Measurements from ENCODE around the gene RPS19BP1. TPM values are rescaled to one million over a fixed set of nuclear protein-coding genes. Genes with fewer than 3 reads are reported as not detected.

Gene RPS19BP1
- total RNA-seq, 1 experiment from 2014 or later, result 85.8 TPM

GRCh38 chr22:39481595-39481994 is 51.0 kb downstream of the RPS19BP1 start:
- Histone ChIP-seq H3K4me1 (no peaks in the 10 kb centered on the region), H3K36me3 (ENCODE audit: control insufficient read depth, insufficient read depth, low read length) (no peaks in the 10 kb centered on the region; the same call in none of the 2 replicates), H3K4me3 (ENCODE audit: low read depth, low read length) (no peak overlapping the region), H3K27me3 (replicated peaks; ENCODE audit: control insufficient read depth, insufficient read depth, low read length) (no peaks in the 10 kb centered on the region), H3K9me3 (no peaks in the 10 kb centered on the region)
- no peak for DNase-seq
- H3K4me3 Mint-ChIP-seq (ENCODE audit: unreplicated experiment), result no peak overlapping the region
- H3K9me3 Mint-ChIP-seq (ENCODE audit: unreplicated experiment), result no peaks in the 10 kb centered on the region
- CTCF ChIA-PET, result interaction anchor here (1.5 kb wide), 1 partner anchor 150 kb away, joined by 3 read pairs; no protein-coding TSS in a partner anchor
- H3K27ac Mint-ChIP-seq (ENCODE audit: unreplicated experiment), result no peak overlapping the region
- POLR2A ChIA-PET, result no interaction called here
- no TSS peak for BruUV-seq (replicated peaks)
- H3K27me3 Mint-ChIP-seq (ENCODE audit: insufficient read depth, unreplicated experiment), result no peaks in the 10 kb centered on the region
- TF ChIP-seq, protein P1, sequence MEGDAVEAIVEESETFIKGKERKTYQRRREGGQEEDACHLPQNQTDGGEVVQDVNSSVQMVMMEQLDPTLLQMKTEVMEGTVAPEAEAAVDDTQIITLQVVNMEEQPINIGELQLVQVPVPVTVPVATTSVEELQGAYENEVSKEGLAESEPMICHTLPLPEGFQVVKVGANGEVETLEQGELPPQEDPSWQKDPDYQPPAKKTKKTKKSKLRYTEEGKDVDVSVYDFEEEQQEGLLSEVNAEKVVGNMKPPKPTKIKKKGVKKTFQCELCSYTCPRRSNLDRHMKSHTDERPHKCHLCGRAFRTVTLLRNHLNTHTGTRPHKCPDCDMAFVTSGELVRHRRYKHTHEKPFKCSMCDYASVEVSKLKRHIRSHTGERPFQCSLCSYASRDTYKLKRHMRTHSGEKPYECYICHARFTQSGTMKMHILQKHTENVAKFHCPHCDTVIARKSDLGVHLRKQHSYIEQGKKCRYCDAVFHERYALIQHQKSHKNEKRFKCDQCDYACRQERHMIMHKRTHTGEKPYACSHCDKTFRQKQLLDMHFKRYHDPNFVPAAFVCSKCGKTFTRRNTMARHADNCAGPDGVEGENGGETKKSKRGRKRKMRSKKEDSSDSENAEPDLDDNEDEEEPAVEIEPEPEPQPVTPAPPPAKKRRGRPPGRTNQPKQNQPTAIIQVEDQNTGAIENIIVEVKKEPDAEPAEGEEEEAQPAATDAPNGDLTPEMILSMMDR (IDR thresholded peaks at IDR 0.05; ENCODE audit: insufficient read depth in 1 of 2, low read depth in 1 of 2, low read length in 1 of 2, severe bottlenecking in 1 of 2, unreplicated experiment in 1 of 2), result no peak
- H3K4me1 Mint-ChIP-seq (ENCODE audit: low read depth, unreplicated experiment), result peaks cover 5% of the 10 kb centered on the region
- H3K36me3 Mint-ChIP-seq (ENCODE audit: insufficient read depth, unreplicated experiment), result peaks cover 7% of the 10 kb centered on the region
- intact Hi-C loops (cut with micrococcal nuclease; ENCODE audit: unreplicated experiment), result no loop called here

DNA sequence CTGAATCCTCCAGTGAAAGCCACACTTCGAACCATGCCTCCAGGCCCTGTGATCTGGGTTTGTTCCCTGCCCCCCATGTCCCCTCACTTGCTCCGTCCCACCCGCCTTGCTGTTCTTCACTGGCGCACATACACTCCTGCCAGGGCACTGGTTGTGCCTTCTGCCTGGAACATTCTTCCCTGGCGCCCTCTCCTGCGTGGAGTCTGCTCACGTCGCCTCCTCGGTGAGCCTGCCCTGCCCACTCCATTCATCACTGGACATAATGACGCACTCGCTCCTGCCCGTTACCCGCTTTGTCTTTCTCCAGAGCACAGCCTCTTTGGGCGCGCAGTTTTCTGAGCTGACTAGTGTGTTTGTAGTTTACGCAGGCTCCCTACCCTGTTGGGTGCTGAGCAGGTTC is 51.5 kb downstream of the RPS19BP1 start:
- intact Hi-C loops (cut with micrococcal nuclease; ENCODE audit: unreplicated experiment), result no loop called here
- DNase-seq, result no peak
- Histone ChIP-seq H3K36me3 (ENCODE audit: control insufficient read depth, insufficient read depth, low read length) (no peaks in the 10 kb centered on the region; the same call in none of the 2 replicates), H3K9me3 (no peaks in the 10 kb centered on the region), H3K4me3 (ENCODE audit: low read depth, low read length) (no peak overlapping the region), H3K27me3 (replicated peaks; ENCODE audit: control insufficient read depth, insufficient read depth, low read length) (no peaks in the 10 kb centered on the region), H3K4me1 (peaks cover 4% of the 10 kb centered on the region; the same call in 1 of the 2 replicates)
- no peaks in the 10 kb centered on the region for H3K27me3 Mint-ChIP-seq (ENCODE audit: insufficient read depth, unreplicated experiment)
- TF ChIP-seq, protein P1 (IDR thresholded peaks at IDR 0.05; ENCODE audit: insufficient read depth in 1 of 2, low read depth in 1 of 2, low read length in 1 of 2, severe bottlenecking in 1 of 2, unreplicated experiment in 1 of 2), result no peak
- H3K36me3 Mint-ChIP-seq (ENCODE audit: insufficient read depth, unreplicated experiment), result peaks cover 7% of the 10 kb centered on the region
- no peaks in the 10 kb centered on the region for H3K9me3 Mint-ChIP-seq (ENCODE audit: unreplicated experiment)
- ChIA-PET CTCF (interaction anchor here (1.5 kb wide), 1 partner anchor 150 kb away, joined by 3 read pairs; no protein-coding TSS in a partner anchor), POLR2A (no interaction called here)
- H3K27ac Mint-ChIP-seq (ENCODE audit: unreplicated experiment), result no peak overlapping the region
- H3K4me1 Mint-ChIP-seq (ENCODE audit: low read depth, unreplicated experiment), result peaks cover 8% of the 10 kb centered on the region
- BruUV-seq (replicated peaks), result no TSS peak
- no peak overlapping the region for H3K4me3 Mint-ChIP-seq (ENCODE audit: unreplicated experiment)

GRCh38 chr22:39480557-39480956 is 52.0 kb downstream of the RPS19BP1 start:
- Mint-ChIP-seq H3K9me3 (ENCODE audit: unreplicated experiment) (no peaks in the 10 kb centered on the region), H3K36me3 (ENCODE audit: insufficient read depth, unreplicated experiment) (peaks cover 7% of the 10 kb centered on the region), H3K4me1 (ENCODE audit: low read depth, unreplicated experiment) (peaks cover 13% of the 10 kb centered on the region), H3K27ac (ENCODE audit: unreplicated experiment) (no peak overlapping the region), H3K27me3 (ENCODE audit: insufficient read depth, unreplicated experiment) (no peaks in the 10 kb centered on the region), H3K4me3 (ENCODE audit: unreplicated experiment) (no peak overlapping the region)
- H3K4me1 ChIP-seq, result peaks cover 9% of the 10 kb centered on the region
- no peaks in the 10 kb centered on the region; the same call in none of the 2 replicates for H3K36me3 ChIP-seq (ENCODE audit: control insufficient read depth, insufficient read depth, low read length)
- H3K9me3 ChIP-seq, result no peaks in the 10 kb centered on the region
- BruUV-seq (replicated peaks), result no TSS peak
- H3K4me3 ChIP-seq (ENCODE audit: low read depth, low read length), result no peak overlapping the region
- CTCF ChIA-PET, result interaction anchor here (0.6 kb wide), 1 partner anchor 55 kb away, joined by 4 read pairs; no protein-coding TSS in a partner anchor
- DNase-seq, result no peak
- TF ChIP-seq, protein P1 (IDR thresholded peaks at IDR 0.05; ENCODE audit: insufficient read depth in 1 of 2, low read depth in 1 of 2, low read length in 1 of 2, severe bottlenecking in 1 of 2, unreplicated experiment in 1 of 2), result no peak
- intact Hi-C loops (cut with micrococcal nuclease; ENCODE audit: unreplicated experiment), result no loop called here
- no peaks in the 10 kb centered on the region for H3K27me3 ChIP-seq (replicated peaks; ENCODE audit: control insufficient read depth, insufficient read depth, low read length)
- POLR2A ChIA-PET, result no interaction called here
